HL-60 (cell line): ENCODE results near the gene SCN1B.
"Not testable (repeated sequence)": the region's sequence is repeated elsewhere in the genome, so short reads cannot be mapped to it uniquely, and the experiment has no call there.

ENCODE experiments used
- DNase-seq, 2 experiments: peaks; one replicate each; pipeline ENCODE4 v3.0.0-alpha.2; 2010 to 2020; ENCODE audit warnings: low read depth in 1 of 2, low spot score in 1 of 2
- H3K27ac ChIP-seq: fragments of 250-450 bp; sonication (Bioruptor Pico); replicated peaks from 2 replicates; pipeline ENCODE4 v1.5.1; 2020; ENCODE audit warnings: mild to moderate bottlenecking, moderate library complexity
- H3K27me3 ChIP-seq: fragments of 250-450 bp; sonication (Bioruptor Pico); 2 replicates; pipeline ENCODE4 v1.5.1; 2021; ENCODE audit warnings: mild to moderate bottlenecking, moderate library complexity; ENCODE audit not compliant: insufficient read depth, poor library complexity, severe bottlenecking
- H3K4me3 ChIP-seq: replicated peaks from 2 replicates; pipeline ENCODE4 v1.5.1; 2011; ENCODE audit warnings: mild to moderate bottlenecking, control low read depth, low read length; ENCODE audit not compliant: insufficient read depth
- CTCF ChIP-seq: IDR thresholded peaks from one replicate; pipeline ENCODE4 v1.5.1; 2011; ENCODE audit warnings: low read length, control low read depth, inconsistent platforms; ENCODE audit not compliant: insufficient read depth
- GABPA ChIP-seq: IDR thresholded peaks from 2 replicates; pipeline ENCODE4 v1.6.1; 2012; ENCODE audit warnings: low read depth
- POLR2AphosphoS5 ChIP-seq: IDR thresholded peaks from 2 replicates; pipeline ENCODE4 v1.6.1; 2012; ENCODE audit warnings: low read depth
- REST ChIP-seq: IDR thresholded peaks from 2 replicates; pipeline ENCODE4 v1.6.1; 2012; ENCODE audit warnings: low read depth; ENCODE audit not compliant: insufficient replicate concordance
- SPI1 ChIP-seq: IDR thresholded peaks from 2 replicates; pipeline ENCODE4 v1.6.1; 2012; ENCODE audit warnings: low read depth, mild to moderate bottlenecking, borderline replicate concordance

Gene SCN1B

GRCh38 chr19:34989298-34989697 lies 41.0 kb upstream of the SCN1B start:
- Histone ChIP-seq H3K4me3 (no peak overlapping the region), H3K27me3 (no peaks in the 10 kb centered on the region), H3K27ac (no peak overlapping the region)
- DNase-seq, result no peak
- TF ChIP-seq CTCF (no peak), GABPA (no peak), SPI1 (no peak), REST (no peak), POLR2AphosphoS5 (no peak)

- Histone ChIP-seq H3K27me3 (no peaks in the 10 kb centered on the region), H3K4me3 (no peak overlapping the region), H3K27ac (no peak overlapping the region)
- no peak for TF ChIP-seq CTCF
- no peak for TF ChIP-seq REST
- no peak for TF ChIP-seq SPI1
- DNase-seq, result no peak
These were observed 39.6 kb upstream of the SCN1B start for GRCh38 chr19:34990578-34991192.

DNA sequence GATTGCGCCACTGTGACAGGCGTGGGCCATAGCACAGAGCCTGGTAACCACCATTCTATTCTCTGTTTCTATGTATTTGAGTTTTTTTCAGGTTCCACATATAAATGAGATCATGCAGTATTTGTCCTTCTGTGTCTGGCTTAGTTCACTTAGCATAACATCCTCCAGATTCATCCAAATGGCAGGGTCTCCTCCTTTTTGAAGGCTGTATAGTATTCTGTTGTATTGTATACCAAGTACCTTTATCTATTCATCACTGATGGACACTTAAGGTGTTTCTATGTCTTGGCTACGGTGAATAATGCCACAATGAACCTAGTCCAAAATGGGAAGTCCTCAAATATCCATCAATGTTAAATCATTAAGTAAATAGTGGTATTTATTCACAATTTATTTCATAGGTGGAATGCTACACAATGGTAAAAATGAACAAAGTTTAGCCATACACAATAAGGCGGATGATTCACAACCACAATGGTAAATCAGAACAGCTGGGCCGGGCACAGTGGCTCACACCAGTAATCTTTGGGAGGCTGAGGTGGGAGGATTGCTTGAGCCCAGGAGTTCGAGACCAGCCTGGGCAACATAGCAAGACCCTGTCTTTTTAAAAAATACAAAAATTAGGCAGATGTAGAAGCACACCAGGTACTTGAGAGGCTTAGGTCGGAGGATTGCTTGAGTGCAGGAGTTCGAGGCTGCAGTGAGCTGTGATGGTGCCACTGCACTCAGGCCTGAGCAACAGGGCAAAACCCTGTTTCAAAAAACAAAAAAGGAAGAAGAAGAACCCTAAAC lies 38.5 kb upstream of the SCN1B start:
- Histone ChIP-seq H3K27ac (no peak overlapping the region), H3K4me3 (no peak overlapping the region), H3K27me3 (no peaks in the 10 kb centered on the region)
- no peak for DNase-seq
- TF ChIP-seq CTCF, result no peak
- no peak for TF ChIP-seq SPI1
- no peak for TF ChIP-seq REST
- no peak for TF ChIP-seq POLR2AphosphoS5
- no peak for TF ChIP-seq GABPA

GRCh38 chr19:34992582-34992981 lies 37.7 kb upstream of the SCN1B start:
- H3K4me3 ChIP-seq, H3K27ac ChIP-seq, DNase-seq, H3K27me3 ChIP-seq: not testable (repeated sequence)
